Glutamatergic neuron (in vitro differentiated cells): ENCODE results near the gene VPS39. TPM values are rescaled to one million over a fixed set of nuclear protein-coding genes. Genes with fewer than 3 reads are reported as not detected.

Source experiments
- DNase-seq: peaks from one replicate; pipeline ENCODE4 v3.0.0; 2022
- H3K27ac Mint-ChIP-seq: one replicate; pipeline ENCODE4 v1.8.0; 2020; ENCODE audit warnings: mild to moderate bottlenecking, mixed read lengths, inconsistent platforms; ENCODE audit not compliant: unreplicated experiment
- H3K27me3 Mint-ChIP-seq: one replicate; pipeline ENCODE4 v1.8.0; 2020; ENCODE audit warnings: mild to moderate bottlenecking, moderate library complexity, mixed read lengths, inconsistent platforms; ENCODE audit not compliant: unreplicated experiment
- H3K36me3 Mint-ChIP-seq: one replicate; pipeline ENCODE4 v1.8.0; 2020; ENCODE audit warnings: mild to moderate bottlenecking, mixed read lengths, inconsistent platforms; ENCODE audit not compliant: unreplicated experiment
- H3K4me1 Mint-ChIP-seq: one replicate; pipeline ENCODE4 v1.8.0; 2020; ENCODE audit warnings: mild to moderate bottlenecking, low read depth, mixed read lengths, inconsistent platforms; ENCODE audit not compliant: unreplicated experiment
- H3K4me3 Mint-ChIP-seq: one replicate; pipeline ENCODE4 v1.8.0; 2020; ENCODE audit warnings: mild to moderate bottlenecking, mixed read lengths, inconsistent platforms; ENCODE audit not compliant: unreplicated experiment
- H3K9me3 Mint-ChIP-seq: one replicate; pipeline ENCODE4 v1.8.0; 2020; ENCODE audit warnings: mild to moderate bottlenecking, moderate library complexity, mixed read lengths, inconsistent platforms; ENCODE audit not compliant: unreplicated experiment
- total RNA-seq: library from RNA; stranded (reverse); fragmentation: NEBNext Ultra II Directional; extraction: Animal tissue kit (Norgen Biotek cat#: 25700); gene quantifications from one replicate; pipeline ENCODE4 v1.2.1, GENCODE V29; 2021; ENCODE audit not compliant: unreplicated experiment
- TF ChIP-seq, protein P1 (sequence below): fragments of 200-600 bp; sonication (generic); IDR thresholded peaks from one replicate; pipeline ENCODE4 v1.5.0; 2021; ENCODE audit not compliant: partially characterized antibody, unreplicated experiment

Gene VPS39
- total RNA-seq, 1 donor from 2014 or later, result 94.4 TPM

GRCh38 chr15:42157381-42157780, 50.7 kb downstream of the VPS39 start:
- H3K36me3 Mint-ChIP-seq, result no peaks in the 10 kb centered on the region
- H3K4me3 Mint-ChIP-seq, result no peak overlapping the region
- no peaks in the 10 kb centered on the region for H3K4me1 Mint-ChIP-seq
- DNase-seq, result no peak
- H3K27me3 Mint-ChIP-seq, result peaks cover 2% of the 10 kb centered on the region
- TF ChIP-seq, protein P1, sequence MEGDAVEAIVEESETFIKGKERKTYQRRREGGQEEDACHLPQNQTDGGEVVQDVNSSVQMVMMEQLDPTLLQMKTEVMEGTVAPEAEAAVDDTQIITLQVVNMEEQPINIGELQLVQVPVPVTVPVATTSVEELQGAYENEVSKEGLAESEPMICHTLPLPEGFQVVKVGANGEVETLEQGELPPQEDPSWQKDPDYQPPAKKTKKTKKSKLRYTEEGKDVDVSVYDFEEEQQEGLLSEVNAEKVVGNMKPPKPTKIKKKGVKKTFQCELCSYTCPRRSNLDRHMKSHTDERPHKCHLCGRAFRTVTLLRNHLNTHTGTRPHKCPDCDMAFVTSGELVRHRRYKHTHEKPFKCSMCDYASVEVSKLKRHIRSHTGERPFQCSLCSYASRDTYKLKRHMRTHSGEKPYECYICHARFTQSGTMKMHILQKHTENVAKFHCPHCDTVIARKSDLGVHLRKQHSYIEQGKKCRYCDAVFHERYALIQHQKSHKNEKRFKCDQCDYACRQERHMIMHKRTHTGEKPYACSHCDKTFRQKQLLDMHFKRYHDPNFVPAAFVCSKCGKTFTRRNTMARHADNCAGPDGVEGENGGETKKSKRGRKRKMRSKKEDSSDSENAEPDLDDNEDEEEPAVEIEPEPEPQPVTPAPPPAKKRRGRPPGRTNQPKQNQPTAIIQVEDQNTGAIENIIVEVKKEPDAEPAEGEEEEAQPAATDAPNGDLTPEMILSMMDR, result no peak
- no peak overlapping the region for H3K27ac Mint-ChIP-seq
- peaks cover 3% of the 10 kb centered on the region for H3K9me3 Mint-ChIP-seq

DNA sequence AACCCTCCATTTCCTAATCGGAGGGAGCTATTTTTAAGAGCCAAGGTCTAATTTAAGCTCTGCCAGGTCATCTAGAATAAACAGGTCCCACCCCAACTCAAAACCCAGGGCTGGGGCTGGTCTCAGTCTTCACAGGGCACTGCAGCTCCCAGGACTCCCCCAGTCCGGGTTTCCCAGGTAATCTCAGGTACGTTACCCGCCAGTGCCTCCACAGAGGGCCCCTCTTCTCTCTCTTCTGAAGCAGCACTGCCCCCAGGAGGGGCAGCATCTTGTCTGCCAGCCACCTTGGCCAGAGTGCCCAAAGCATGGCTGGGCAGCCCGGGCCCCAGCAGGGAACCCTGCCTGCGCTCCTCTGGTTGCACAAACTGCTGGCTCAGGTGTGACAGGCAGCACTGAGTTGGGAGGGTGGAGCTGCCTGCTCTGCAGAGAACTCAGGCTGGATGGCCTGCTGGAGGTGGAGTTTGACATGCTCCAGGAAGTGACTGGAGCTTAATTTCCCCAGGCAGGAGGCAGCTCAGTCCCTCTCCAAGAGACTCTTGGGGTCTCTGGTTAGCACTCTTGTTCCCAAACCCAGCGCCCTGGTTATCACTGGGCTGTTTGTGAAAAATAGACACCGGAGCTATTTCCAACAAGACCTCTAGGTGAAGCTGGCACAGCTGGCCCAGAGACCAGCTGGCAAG, 51.7 kb downstream of the VPS39 start, which contains the start of gene PLA2G4F:
TSS of gene PLA2G4F (minus strand) at position 394 of the 680 bp plus-strand sequence. CDS start at position 307, 87 bp downstream.
- Mint-ChIP-seq H3K9me3 (peaks cover 3% of the 10 kb centered on the region), H3K36me3 (no peaks in the 10 kb centered on the region), H3K4me3 (no peak within 1 kb of the TSS), H3K4me1 (no peaks in the 10 kb centered on the region), H3K27ac (no peak within 1 kb of the TSS), H3K27me3 (peaks cover 3% of the 10 kb centered on the region)
- TF ChIP-seq, protein P1, result no peak
- DNase-seq, result no peak

DNA sequence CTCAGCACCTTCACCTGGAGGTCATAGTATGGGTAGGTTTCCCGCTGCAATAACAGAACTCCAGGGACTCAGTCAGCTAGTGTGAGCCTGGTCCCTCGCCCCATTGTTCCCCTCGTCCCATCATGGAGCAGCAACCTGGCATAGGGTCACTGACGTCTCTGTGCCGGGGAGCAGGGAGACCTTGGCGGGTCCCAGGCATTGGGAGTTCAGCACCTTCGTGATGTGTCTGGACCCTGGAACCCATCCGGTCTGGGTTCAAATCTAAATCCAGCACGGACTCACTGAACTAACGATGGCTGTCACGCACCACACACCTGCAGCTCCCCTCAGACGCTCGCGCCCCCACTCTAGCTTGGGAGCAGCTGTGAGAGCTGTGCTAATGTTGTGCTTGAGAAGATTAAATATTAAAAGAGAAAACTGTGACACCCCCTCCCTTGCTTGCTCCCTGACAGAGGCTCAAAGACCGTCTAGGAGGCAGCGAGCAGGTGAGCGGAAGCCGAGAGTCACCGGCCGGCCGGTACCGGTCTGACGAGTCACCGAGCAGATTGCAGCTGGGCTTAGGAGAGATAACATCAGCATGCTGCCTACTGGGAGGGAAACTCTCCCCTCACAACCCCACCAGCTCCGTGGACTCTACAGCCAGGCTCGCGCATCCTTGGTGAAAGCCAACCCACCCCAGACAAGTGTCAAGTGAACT, 52.4 kb downstream of the VPS39 start:
- Mint-ChIP-seq H3K27ac (no peak overlapping the region), H3K27me3 (peaks cover 4% of the 10 kb centered on the region), H3K4me1 (no peaks in the 10 kb centered on the region), H3K9me3 (peaks cover 3% of the 10 kb centered on the region), H3K36me3 (no peaks in the 10 kb centered on the region), H3K4me3 (no peak overlapping the region)
- DNase-seq, result no peak
- TF ChIP-seq, protein P1, result no peak

DNA sequence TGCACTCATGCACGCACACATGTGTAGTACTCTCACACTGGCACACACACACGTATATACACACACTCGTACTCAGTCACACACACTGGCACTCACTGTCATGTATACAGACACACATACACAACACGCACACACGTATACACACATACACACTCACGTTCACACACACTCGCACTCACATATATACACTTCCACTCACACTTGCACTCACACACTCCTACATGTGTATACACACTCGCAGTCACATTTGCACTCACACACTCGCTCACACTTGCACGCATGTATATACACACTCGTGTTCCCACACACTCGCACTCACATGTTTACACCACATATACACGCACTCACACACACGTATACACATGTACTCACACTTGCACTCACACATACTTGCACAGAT, 53.1 kb downstream of the VPS39 start:
- H3K4me3 Mint-ChIP-seq, result no peak overlapping the region
- TF ChIP-seq, protein P1, result no peak
- no peaks in the 10 kb centered on the region for H3K36me3 Mint-ChIP-seq
- no peak for DNase-seq
- no peak overlapping the region for H3K27ac Mint-ChIP-seq
- peaks cover 3% of the 10 kb centered on the region for H3K9me3 Mint-ChIP-seq
- no peaks in the 10 kb centered on the region for H3K4me1 Mint-ChIP-seq
- peaks cover 2% of the 10 kb centered on the region for H3K27me3 Mint-ChIP-seq

DNA sequence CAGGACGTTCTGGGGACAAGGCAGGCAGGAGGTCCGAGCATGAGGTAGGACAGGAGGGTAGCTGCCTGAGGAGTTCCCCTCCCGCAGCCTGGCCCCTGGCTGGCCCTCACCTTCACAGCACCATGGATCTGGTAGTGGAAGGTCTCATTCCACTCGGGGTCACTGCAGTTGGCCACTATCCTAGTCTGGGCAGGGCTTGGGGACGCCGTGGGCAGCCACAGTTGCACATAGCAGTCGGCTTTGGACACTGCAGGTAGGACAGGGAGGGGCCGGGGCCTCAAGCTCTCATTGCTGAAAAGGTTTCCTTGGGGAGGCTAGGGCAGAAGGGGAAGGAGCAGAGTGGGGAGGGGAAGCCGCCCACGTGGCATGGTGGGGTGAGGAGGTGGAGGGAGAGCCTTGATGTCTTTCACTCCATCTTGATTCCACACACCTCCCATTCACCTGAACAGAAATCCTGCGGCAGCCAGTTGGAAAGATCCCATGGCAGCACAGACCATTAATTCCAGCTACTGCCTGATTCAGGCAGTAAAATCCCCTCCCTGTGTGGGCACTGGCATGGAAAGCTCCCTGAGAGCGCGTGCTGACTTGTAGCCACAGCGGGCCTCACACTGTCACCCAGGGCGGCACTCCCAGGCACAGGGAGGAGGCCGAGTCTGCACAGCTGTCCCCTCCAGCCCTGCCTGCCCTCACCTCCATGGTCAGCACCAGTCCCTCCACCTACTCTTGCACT, 53.7 kb downstream of the VPS39 start:
- Mint-ChIP-seq H3K9me3 (peaks cover 3% of the 10 kb centered on the region), H3K4me1 (no peaks in the 10 kb centered on the region), H3K4me3 (no peak overlapping the region), H3K36me3 (no peaks in the 10 kb centered on the region), H3K27me3 (peaks cover 2% of the 10 kb centered on the region), H3K27ac (no peak overlapping the region)
- TF ChIP-seq, protein P1, result no peak
- no peak for DNase-seq
